H1 (cell line): ENCODE measurements around the gene TCAIM. TPM values are rescaled to one million over a fixed set of nuclear protein-coding genes. Genes with fewer than 3 reads are reported as not detected.

Experiments used
- FOSL1 ChIP-seq: IDR thresholded peaks from 2 replicates; pipeline ENCODE4 v1.6.1; 2011; ENCODE audit warnings: mild to moderate bottlenecking, low read depth, low read length, moderate library complexity; ENCODE audit not compliant: insufficient read depth
- GABPA ChIP-seq: IDR thresholded peaks from 2 replicates; pipeline ENCODE4 v1.6.1; 2011; ENCODE audit warnings: mild to moderate bottlenecking, low read length, moderate library complexity, borderline replicate concordance; ENCODE audit not compliant: insufficient read depth
- HDAC2 ChIP-seq, 2 experiments: fragments of 300-600 bp in 1 of 2; sonication (generic) in 1 of 2; IDR thresholded peaks; 2 replicates each; pipeline ENCODE4 v1.6.1; 2011 to 2012; ENCODE audit warnings: low read depth in 2 of 2, low read length in 2 of 2, mild to moderate bottlenecking in 2 of 2, moderate library complexity in 2 of 2, borderline replicate concordance in 1 of 2, inconsistent platforms in 1 of 2
- MAX ChIP-seq: IDR thresholded peaks from 2 replicates; pipeline ENCODE4 v1.6.1; 2012; ENCODE audit warnings: inconsistent platforms
- RAD21 ChIP-seq, 2 experiments: IDR thresholded peaks in 1 of 2; conservative IDR thresholded peaks in 1 of 2; 2 replicates each; pipeline ENCODE4 v1.6.1; 2011; ENCODE audit warnings: low read depth in 2 of 2, low read length in 2 of 2, improper control_type of control experiment in 1 of 2, inconsistent platforms in 1 of 2, mild to moderate bottlenecking in 1 of 2, moderate library complexity in 1 of 2
- TEAD4 ChIP-seq: IDR thresholded peaks from 2 replicates; pipeline ENCODE4 v1.6.1; 2012; ENCODE audit warnings: low read depth, low read length, inconsistent platforms, mixed read lengths
- polyA plus RNA-seq, 7 experiments: library from polyadenylated mRNA; depleted of rRNA in 3 of 7; stranded (reverse) in 5 of 7; unstranded in 2 of 7; fragments of >200 nt in 5 of 7; fragments of 200-250 nt in 2 of 7; gene quantifications; 1 replicate in 5 of 7; 2 replicates in 1 of 7; 4 replicates in 1 of 7; pipeline versions ENCODE4 v1.2.1 to v1.2.3, GENCODE V29; 2011 to 2013; ENCODE audit warnings: missing spikeins in 2 of 7, mixed read lengths in 2 of 7
- total RNA-seq: library from RNA; stranded (reverse); fragmentation: NEBNext Ultra II Directional; extraction: Animal tissue kit (Norgen Biotek cat#: 25700); gene quantifications from 2 replicates; pipeline ENCODE4 v1.2.1, GENCODE V29; 2021

TCAIM gene
- total and polyA plus RNA-seq, 2 of the 8 experiments (the other 6 are each of a cell fraction or from before 2014, with no cell fraction given) = 6.9 to 22.1 TPM

DNA sequence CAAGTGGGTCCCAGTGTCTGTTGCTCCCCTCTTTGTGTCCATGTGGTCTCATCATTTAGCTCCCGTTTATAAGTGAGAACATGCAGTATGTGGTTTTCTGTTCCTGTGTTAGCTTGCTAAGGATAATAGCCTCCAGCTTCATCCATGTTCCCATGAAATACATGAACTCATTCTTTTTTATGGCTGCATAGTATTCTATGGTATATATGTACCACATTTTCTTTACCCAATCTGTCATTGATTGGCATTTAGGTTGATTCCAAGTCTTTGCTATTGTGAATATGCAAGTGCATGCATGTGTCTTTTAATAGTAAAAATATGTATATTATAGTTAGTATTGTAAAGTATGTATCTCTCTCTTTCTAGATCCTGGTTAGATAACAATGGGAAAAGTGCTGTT, 53.9 kb downstream of the TCAIM start (continued):
- TF ChIP-seq RAD21 (IDR thresholded peaks at IDR 0.05 in 1 of 2, conservative IDR thresholded peaks at IDR 0.05 in 1 of 2; ENCODE audit: low read depth in 2 of 2, low read length in 2 of 2) (no peak), FOSL1 (no peak), MAX (no peak), TEAD4 (no peak), GABPA (no peak), HDAC2 (IDR thresholded peaks at IDR 0.05; ENCODE audit: borderline replicate concordance in 1 of 2, low read depth in 2 of 2, low read length in 2 of 2) (no peak)
- TF ChIP-seq, all 59 proteins: peak for 0
